PC-3 (cell line): Measurements from ENCODE around the gene TMEM119.
"Not testable (repeated sequence)": the region's sequence is repeated elsewhere in the genome, so short reads cannot be mapped to it uniquely, and the experiment has no call there.

Source experiments
- EZH2 ChIP-seq: fragments of 300-600 bp; sonication (generic); IDR thresholded peaks from one replicate; pipeline ENCODE4 v1.6.1; 2017; ENCODE audit warnings: antibody characterized with exemption, mild to moderate bottlenecking, low read length; ENCODE audit not compliant: unreplicated experiment
- EZH2phosphoT487 ChIP-seq: fragments of 300-600 bp; sonication (generic); IDR thresholded peaks from 2 replicates; pipeline ENCODE4 v1.6.1; 2018; ENCODE audit warnings: mild to moderate bottlenecking, antibody characterized with exemption, low read length, borderline replicate concordance
- TF ChIP-seq, protein P1 (sequence below): fragments of 300-600 bp; sonication (generic); conservative IDR thresholded peaks from 2 replicates; pipeline ENCODE4 v1.5.1; 2017; ENCODE audit warnings: antibody characterized with exemption, low read depth, mild to moderate bottlenecking, low read length

DNA sequence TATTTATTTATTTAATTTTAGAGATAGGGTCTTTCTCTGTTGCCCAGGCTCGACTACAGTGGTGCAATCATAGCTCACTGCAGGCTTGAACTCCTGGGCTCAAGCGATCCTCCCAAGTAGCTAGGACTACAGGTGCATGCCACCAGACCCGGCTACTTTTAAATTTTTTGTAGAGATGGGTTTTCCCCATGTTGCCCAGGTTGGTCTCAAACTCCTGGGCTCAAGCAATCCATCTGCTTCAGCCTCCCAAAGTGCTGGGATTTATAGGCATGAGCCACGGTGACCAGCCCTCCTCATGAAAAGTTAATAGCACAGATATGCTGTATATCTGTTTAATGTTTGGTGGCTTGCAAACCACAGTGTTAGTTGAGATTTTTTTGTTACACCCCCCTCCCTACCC is 33.4 kb upstream of the TMEM119 start:
- TF ChIP-seq, protein P1, sequence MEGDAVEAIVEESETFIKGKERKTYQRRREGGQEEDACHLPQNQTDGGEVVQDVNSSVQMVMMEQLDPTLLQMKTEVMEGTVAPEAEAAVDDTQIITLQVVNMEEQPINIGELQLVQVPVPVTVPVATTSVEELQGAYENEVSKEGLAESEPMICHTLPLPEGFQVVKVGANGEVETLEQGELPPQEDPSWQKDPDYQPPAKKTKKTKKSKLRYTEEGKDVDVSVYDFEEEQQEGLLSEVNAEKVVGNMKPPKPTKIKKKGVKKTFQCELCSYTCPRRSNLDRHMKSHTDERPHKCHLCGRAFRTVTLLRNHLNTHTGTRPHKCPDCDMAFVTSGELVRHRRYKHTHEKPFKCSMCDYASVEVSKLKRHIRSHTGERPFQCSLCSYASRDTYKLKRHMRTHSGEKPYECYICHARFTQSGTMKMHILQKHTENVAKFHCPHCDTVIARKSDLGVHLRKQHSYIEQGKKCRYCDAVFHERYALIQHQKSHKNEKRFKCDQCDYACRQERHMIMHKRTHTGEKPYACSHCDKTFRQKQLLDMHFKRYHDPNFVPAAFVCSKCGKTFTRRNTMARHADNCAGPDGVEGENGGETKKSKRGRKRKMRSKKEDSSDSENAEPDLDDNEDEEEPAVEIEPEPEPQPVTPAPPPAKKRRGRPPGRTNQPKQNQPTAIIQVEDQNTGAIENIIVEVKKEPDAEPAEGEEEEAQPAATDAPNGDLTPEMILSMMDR = not testable (repeated sequence)
- TF ChIP-seq EZH2phosphoT487, EZH2: not testable (repeated sequence)
